ENCODE data around the gene KNOP1. TPM values are rescaled to one million over a fixed set of nuclear protein-coding genes. Genes with fewer than 3 reads are reported as not detected.

The KNOP1 gene
- total RNA-seq, 1 experiment from 2014 or later, result 93.9 TPM

DNA sequence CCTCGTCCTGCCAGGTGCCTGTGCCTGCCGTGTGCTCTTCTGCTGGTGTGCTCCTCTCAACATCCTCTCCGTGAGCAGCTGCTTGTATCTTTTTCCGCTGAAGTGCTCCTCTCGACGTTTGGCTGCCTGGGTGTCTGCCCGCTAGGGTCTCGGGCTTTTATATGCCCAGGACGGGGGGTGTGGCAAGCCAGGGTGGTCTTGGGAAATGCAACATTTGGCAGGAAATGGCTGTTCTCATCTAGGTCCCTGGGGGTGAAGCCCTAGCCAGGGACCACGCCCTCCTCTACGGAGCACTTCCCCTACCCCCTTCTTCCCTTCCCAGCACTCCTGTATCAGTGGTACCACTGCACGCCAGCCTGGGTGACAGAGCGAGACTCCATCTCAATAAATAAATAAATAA lies 49.5 kb upstream of the KNOP1 start:
- Mint-ChIP-seq H3K27me3 (ENCODE audit: low read depth) (no peaks in the 10 kb centered on the region), H3K9me3 (peaks cover 14% of the 10 kb centered on the region in 2 experiments), H3K27ac (peak overlapping the region in 2 of 3 experiments; percentile 40 to 86; a peak in 2 of 7 replicates), H3K4me1 (peaks cover 10 to 17% of the 10 kb centered on the region in 2 experiments), H3K4me3 (no peak overlapping the region), H3K36me3 (ENCODE audit: insufficient read depth in 1 of 3, low read depth in 3 of 3) (peaks cover 10 to 26% (median 14%) of the 10 kb centered on the region in 3 experiments)
- no peak overlapping the region for H4K5ac ChIP-seq (ENCODE audit: insufficient read length, low read depth, low read length)
- no peak overlapping the region for H3K14ac ChIP-seq (ENCODE audit: insufficient read depth, low read length)
- H3K79me1 ChIP-seq (ENCODE audit: insufficient read depth, low read depth, low read length, poor library complexity, severe bottlenecking), result no peaks in the 10 kb centered on the region
- H2BK120ac ChIP-seq (ENCODE audit: low read depth, low read length, poor library complexity, severe bottlenecking), result no peak overlapping the region
- no peak for DNase-seq
- H3K27me3 ChIP-seq (ENCODE audit: insufficient read depth, low read length), result no peaks in the 10 kb centered on the region
- H3K9ac ChIP-seq (ENCODE audit: extremely low read depth, insufficient read length, low read length), result no peak overlapping the region
- H2BK15ac ChIP-seq (ENCODE audit: low read depth, low read length), result no peak overlapping the region
- H2AK5ac ChIP-seq (ENCODE audit: insufficient read length, low read length), result no peak overlapping the region
- H3T11ph ChIP-seq (ENCODE audit: low read length), result no peak overlapping the region
- H3K9me3 ChIP-seq (ENCODE audit: control insufficient read depth, low read depth, low read length), result no peaks in the 10 kb centered on the region
- H4K20me1 ChIP-seq (ENCODE audit: control insufficient read depth, insufficient read depth, insufficient read length), result no peaks in the 10 kb centered on the region
- no peak overlapping the region for H2BK20ac ChIP-seq (ENCODE audit: low read depth, low read length, poor library complexity, severe bottlenecking)
- no peak overlapping the region for H3K23ac ChIP-seq (ENCODE audit: insufficient read length, low read depth, low read length)
- H4K8ac ChIP-seq (replicated peaks; ENCODE audit: insufficient read length, low read depth, low read length), result no peak overlapping the region
- H3K56ac ChIP-seq (ENCODE audit: insufficient read length, low read depth, low read length), result no peak overlapping the region
- H3K23me2 ChIP-seq (ENCODE audit: insufficient read length, low read depth, low read length, poor library complexity, severe bottlenecking), result no peaks in the 10 kb centered on the region
- TF ChIP-seq, protein P1, sequence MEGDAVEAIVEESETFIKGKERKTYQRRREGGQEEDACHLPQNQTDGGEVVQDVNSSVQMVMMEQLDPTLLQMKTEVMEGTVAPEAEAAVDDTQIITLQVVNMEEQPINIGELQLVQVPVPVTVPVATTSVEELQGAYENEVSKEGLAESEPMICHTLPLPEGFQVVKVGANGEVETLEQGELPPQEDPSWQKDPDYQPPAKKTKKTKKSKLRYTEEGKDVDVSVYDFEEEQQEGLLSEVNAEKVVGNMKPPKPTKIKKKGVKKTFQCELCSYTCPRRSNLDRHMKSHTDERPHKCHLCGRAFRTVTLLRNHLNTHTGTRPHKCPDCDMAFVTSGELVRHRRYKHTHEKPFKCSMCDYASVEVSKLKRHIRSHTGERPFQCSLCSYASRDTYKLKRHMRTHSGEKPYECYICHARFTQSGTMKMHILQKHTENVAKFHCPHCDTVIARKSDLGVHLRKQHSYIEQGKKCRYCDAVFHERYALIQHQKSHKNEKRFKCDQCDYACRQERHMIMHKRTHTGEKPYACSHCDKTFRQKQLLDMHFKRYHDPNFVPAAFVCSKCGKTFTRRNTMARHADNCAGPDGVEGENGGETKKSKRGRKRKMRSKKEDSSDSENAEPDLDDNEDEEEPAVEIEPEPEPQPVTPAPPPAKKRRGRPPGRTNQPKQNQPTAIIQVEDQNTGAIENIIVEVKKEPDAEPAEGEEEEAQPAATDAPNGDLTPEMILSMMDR (conservative IDR thresholded peaks at IDR 0.05), result no peak
- no peak overlapping the region for H2AFZ ChIP-seq (ENCODE audit: low read length)
- H3K27ac ChIP-seq (ENCODE audit: insufficient read length, low read depth, low read length), result no peak overlapping the region
- H2BK5ac ChIP-seq (ENCODE audit: insufficient read length, low read length), result no peak overlapping the region
- H2BK12ac ChIP-seq (ENCODE audit: insufficient read length, low read depth, low read length), result no peak overlapping the region
- no peak overlapping the region for H4K91ac ChIP-seq (ENCODE audit: insufficient read length, low read depth, low read length)
- peaks cover 4% of the 10 kb centered on the region; the same call in 1 of the 2 replicates for H3K4me1 ChIP-seq (ENCODE audit: insufficient read depth, low read length)
- no peak overlapping the region for H3K4ac ChIP-seq (ENCODE audit: low read depth, low read length)
- H3K4me2 ChIP-seq (ENCODE audit: insufficient read depth, insufficient read length, low read length), result no peak overlapping the region
- no peaks in the 10 kb centered on the region for H3K79me2 ChIP-seq (ENCODE audit: insufficient read depth, low read length)
- H3K18ac ChIP-seq (ENCODE audit: insufficient read length, low read depth, low read length), result no peak overlapping the region
- WGBS (ENCODE audit: extremely low coverage, insufficient read length, low lambda C conversion rate), result no CpG with 5 or more reads among the region's 13 CpGs
